GM18951 (cell line): ENCODE results near the gene INPP5J.

Experiments
- POLR2A ChIP-seq: IDR thresholded peaks from 4 replicates; pipeline ENCODE4 v1.6.1; 2011; ENCODE audit warnings: mild to moderate bottlenecking; ENCODE audit not compliant: insufficient read length, insufficient read depth; ENCODE audit errors: extremely low read depth
- in situ Hi-C: fragments of 300-500 bp; cut with MboI; formaldehyde crosslinking; loops from one replicate; pipeline ENCODE4 v1.12.0; 2022; ENCODE audit warnings: low sequenced_read_pairs, mixed read lengths, inconsistent platforms; ENCODE audit not compliant: unreplicated experiment

The INPP5J gene

DNA sequence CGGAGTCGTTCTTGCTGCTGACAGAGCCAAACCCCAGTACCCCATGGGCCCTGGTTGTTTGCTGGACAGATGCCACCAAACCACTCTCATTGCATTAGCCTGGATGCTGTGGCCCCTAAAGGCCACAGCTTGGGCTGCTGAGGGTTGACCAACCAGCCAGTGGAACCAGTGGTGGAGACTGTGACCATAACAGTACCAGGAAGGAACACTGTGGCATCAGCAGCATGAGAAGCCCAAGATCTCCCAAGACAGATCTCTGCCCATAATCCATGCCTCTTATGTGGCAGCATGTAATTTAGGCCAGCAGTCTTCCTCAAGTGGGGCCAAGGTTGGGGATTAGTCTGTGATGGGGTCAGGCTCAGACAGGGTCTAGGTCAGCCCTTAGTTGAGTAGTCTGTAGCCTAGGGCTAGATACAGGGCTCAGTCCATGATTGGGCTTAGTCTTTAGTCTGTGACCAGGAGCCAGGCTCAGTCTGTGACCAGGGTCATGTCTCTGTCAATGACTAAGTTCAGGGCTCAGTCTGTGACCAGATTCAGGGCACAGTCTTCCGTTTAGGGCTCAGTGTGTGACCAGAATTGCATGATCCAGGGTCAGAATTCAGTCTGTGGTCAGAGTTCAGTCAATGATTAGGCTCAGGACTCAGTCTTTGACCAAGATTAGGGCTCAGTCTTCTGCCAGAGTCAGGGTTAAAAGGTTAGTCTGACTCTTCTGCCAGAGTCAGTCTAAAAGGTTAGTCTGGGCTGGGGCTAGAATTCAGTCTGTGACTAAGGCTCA lies 4.5 kb upstream of the INPP5J start:
- in situ Hi-C loops = no loop called here

GRCh38 chr22:31119026-31119717 lies 3.6 kb upstream of the INPP5J start:
- no peak for TF ChIP-seq POLR2A
- in situ Hi-C loops = no loop called here

More for the DNA sequence above, 4.5 kb upstream of the INPP5J start:
- TF ChIP-seq POLR2A = no peak

DNA sequence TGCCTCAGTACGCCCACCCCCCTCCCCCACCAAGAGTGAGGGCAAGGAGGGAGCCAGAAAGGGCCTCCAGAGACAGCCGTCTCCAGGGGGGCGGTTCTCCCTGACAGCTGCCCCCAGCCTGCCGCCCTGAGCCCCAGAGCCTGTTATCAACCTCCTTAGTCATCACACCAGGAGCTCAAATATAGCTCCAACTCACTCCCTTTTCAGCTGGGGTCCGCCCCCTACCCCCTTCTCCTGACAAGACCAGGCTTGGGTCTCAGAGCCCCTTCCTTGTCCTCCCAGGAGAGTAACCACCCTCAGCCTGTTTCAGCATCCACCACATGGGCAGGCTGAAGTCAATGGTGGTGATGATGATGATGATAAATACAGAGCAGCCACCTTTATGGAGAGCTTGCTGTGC lies 2.5 kb upstream of the INPP5J start:
- in situ Hi-C loops = no loop called here
- no peak for TF ChIP-seq POLR2A

GRCh38 chr22:31120642-31121041 lies 2.1 kb upstream of the INPP5J start:
- in situ Hi-C loops = no loop called here
- TF ChIP-seq POLR2A = no peak

- in situ Hi-C loops = no loop called here
- TF ChIP-seq POLR2A = no peak
Measured at GRCh38 chr22:31121403-31121802, 1.4 kb upstream of the INPP5J start.

GRCh38 chr22:31122196-31122531 lies 602 bp upstream of the INPP5J start:
- no peak for TF ChIP-seq POLR2A

DNA sequence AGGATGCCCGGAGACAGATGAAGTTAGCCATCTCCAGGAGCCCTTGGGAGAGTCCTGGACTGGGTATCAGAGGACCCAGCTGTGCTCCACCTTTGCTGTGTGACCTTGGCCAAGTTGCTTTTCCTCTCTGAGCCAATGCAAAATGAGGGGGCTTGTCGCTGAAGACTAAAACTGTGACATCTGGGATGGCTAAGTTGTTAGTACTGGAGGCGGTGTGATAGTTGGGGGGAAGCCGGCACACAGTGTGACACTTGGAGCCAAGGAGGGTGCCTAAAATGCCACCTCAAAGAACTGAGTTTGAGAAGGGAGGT lies 481 bp downstream of the INPP5J start:
- in situ Hi-C loops = no loop called here
- no peak for TF ChIP-seq POLR2A

More at GRCh38 chr22:31122196-31122531, 602 bp upstream of the INPP5J start:
- in situ Hi-C loops = no loop called here

- no peak for TF ChIP-seq POLR2A
- in situ Hi-C loops = no loop called here
Measured at GRCh38 chr22:31124290-31124689, 1.5 kb downstream of the INPP5J start.

GRCh38 chr22:31124811-31125465 lies 2.2 kb downstream of the INPP5J start:
- in situ Hi-C loops = no loop called here
- TF ChIP-seq POLR2A = no peak

- in situ Hi-C loops = no loop called here
Measured at GRCh38 chr22:31125521-31126117, 2.9 kb downstream of the INPP5J start.

GRCh38 chr22:31126128-31126868 lies 3.5 kb downstream of the INPP5J start:
- no peak for TF ChIP-seq POLR2A
- in situ Hi-C loops = no loop called here

More at GRCh38 chr22:31125521-31126117, 2.9 kb downstream of the INPP5J start:
- TF ChIP-seq POLR2A = no peak

DNA sequence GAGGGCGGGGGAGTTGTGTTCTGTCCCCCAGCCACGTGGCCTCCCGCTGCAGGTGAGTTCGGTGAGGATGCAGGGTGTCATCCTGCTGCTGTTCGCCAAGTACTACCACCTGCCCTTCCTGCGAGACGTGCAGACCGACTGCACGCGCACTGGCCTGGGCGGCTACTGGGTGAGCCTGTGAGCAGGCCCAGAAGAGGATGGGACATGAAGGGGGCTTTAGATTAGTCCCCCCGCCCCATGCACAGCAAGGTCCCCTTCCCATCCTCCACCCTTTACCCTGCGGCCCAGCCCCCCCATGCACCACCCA lies 4.1 kb downstream of the INPP5J start:
- no peak for TF ChIP-seq POLR2A
- in situ Hi-C loops = no loop called here

DNA sequence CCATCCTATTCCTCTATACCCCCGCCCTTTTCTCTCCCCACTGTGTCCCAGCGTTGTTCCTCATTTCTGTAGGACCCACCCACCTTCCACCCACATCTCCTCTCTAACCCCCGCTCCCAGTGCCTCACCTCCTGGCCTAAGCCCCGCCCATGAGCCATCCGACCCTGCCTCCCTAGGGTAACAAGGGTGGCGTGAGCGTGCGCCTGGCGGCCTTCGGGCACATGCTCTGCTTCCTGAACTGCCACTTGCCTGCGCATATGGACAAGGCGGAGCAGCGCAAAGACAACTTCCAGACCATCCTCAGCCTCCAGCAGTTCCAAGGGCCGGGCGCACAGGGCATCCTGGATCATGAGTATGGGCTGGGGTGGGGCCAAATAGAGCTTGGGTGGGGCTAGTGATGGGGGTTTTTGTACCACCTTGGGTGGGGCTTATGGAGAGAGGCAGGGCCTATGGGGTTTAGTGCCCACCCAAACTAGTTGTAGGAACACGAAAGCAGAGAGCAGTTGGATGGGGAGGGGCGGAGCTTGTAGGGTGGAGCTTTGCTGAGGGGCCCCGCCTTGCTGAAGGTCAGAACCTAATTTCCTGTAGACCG lies 4.5 kb downstream of the INPP5J start:
- no peak for TF ChIP-seq POLR2A
- in situ Hi-C loops = no loop called here

GRCh38 chr22:31128156-31128555 lies 5.4 kb downstream of the INPP5J start:
- TF ChIP-seq POLR2A = no peak
- in situ Hi-C loops = no loop called here
